ENCODE data around the gene C11orf24.

DNA sequence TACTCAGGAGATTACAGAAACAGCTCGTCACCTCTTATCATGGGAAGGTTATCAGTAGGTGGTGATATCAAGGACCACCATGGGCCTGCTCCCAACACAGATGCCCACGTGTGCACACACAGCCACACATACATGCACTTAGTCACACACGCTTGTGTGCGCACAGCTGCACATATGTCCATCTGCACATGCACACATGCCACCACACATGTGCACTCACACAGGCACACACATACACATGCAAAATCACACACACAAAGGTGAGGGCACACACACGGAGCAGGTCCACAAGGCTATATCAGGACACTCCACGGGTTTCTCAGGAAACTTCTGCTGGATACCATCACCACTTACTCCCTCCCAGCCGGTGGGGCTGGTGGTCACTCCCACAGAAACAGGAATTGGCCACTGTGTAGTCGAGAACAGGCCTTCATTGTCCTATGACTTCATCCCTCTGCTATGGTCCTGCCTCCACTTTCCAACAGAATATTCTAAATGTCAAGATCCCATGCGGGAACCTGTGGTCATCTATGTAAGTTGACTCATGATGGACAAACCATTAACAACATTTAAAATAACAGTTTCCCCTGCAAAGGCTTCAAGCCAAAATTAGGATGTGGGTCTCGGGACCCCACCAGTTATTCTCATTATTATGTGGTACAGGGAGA, 2.2 kb downstream of the C11orf24 start:
- TF ChIP-seq, protein P1, sequence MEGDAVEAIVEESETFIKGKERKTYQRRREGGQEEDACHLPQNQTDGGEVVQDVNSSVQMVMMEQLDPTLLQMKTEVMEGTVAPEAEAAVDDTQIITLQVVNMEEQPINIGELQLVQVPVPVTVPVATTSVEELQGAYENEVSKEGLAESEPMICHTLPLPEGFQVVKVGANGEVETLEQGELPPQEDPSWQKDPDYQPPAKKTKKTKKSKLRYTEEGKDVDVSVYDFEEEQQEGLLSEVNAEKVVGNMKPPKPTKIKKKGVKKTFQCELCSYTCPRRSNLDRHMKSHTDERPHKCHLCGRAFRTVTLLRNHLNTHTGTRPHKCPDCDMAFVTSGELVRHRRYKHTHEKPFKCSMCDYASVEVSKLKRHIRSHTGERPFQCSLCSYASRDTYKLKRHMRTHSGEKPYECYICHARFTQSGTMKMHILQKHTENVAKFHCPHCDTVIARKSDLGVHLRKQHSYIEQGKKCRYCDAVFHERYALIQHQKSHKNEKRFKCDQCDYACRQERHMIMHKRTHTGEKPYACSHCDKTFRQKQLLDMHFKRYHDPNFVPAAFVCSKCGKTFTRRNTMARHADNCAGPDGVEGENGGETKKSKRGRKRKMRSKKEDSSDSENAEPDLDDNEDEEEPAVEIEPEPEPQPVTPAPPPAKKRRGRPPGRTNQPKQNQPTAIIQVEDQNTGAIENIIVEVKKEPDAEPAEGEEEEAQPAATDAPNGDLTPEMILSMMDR (IDR thresholded peaks at IDR 0.05), result no peak
- TF ChIP-seq KAT7 (CRISPR knock-in tag; IDR thresholded peaks at IDR 0.05; ENCODE audit: borderline replicate concordance) (no peak), TCF7 (CRISPR knock-in tag; IDR thresholded peaks at IDR 0.05; ENCODE audit: low read depth) (no peak), CBFB (CRISPR knock-in tag; IDR thresholded peaks at IDR 0.05; ENCODE audit: low read depth) (no peak), FOXK1 (CRISPR knock-in tag; IDR thresholded peaks at IDR 0.05) (no peak)
- TF ChIP-seq, protein P2, sequence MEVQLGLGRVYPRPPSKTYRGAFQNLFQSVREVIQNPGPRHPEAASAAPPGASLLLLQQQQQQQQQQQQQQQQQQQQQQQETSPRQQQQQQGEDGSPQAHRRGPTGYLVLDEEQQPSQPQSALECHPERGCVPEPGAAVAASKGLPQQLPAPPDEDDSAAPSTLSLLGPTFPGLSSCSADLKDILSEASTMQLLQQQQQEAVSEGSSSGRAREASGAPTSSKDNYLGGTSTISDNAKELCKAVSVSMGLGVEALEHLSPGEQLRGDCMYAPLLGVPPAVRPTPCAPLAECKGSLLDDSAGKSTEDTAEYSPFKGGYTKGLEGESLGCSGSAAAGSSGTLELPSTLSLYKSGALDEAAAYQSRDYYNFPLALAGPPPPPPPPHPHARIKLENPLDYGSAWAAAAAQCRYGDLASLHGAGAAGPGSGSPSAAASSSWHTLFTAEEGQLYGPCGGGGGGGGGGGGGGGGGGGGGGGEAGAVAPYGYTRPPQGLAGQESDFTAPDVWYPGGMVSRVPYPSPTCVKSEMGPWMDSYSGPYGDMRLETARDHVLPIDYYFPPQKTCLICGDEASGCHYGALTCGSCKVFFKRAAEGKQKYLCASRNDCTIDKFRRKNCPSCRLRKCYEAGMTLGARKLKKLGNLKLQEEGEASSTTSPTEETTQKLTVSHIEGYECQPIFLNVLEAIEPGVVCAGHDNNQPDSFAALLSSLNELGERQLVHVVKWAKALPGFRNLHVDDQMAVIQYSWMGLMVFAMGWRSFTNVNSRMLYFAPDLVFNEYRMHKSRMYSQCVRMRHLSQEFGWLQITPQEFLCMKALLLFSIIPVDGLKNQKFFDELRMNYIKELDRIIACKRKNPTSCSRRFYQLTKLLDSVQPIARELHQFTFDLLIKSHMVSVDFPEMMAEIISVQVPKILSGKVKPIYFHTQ (CRISPR knock-in tag; IDR thresholded peaks at IDR 0.05), result no peak
- TF ChIP-seq, protein P3, sequence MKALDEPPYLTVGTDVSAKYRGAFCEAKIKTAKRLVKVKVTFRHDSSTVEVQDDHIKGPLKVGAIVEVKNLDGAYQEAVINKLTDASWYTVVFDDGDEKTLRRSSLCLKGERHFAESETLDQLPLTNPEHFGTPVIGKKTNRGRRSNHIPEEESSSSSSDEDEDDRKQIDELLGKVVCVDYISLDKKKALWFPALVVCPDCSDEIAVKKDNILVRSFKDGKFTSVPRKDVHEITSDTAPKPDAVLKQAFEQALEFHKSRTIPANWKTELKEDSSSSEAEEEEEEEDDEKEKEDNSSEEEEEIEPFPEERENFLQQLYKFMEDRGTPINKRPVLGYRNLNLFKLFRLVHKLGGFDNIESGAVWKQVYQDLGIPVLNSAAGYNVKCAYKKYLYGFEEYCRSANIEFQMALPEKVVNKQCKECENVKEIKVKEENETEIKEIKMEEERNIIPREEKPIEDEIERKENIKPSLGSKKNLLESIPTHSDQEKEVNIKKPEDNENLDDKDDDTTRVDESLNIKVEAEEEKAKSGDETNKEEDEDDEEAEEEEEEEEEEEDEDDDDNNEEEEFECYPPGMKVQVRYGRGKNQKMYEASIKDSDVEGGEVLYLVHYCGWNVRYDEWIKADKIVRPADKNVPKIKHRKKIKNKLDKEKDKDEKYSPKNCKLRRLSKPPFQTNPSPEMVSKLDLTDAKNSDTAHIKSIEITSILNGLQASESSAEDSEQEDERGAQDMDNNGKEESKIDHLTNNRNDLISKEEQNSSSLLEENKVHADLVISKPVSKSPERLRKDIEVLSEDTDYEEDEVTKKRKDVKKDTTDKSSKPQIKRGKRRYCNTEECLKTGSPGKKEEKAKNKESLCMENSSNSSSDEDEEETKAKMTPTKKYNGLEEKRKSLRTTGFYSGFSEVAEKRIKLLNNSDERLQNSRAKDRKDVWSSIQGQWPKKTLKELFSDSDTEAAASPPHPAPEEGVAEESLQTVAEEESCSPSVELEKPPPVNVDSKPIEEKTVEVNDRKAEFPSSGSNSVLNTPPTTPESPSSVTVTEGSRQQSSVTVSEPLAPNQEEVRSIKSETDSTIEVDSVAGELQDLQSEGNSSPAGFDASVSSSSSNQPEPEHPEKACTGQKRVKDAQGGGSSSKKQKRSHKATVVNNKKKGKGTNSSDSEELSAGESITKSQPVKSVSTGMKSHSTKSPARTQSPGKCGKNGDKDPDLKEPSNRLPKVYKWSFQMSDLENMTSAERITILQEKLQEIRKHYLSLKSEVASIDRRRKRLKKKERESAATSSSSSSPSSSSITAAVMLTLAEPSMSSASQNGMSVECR (CRISPR knock-in tag; IDR thresholded peaks at IDR 0.05; ENCODE audit: borderline replicate concordance), result no peak
- TF ChIP-seq, protein P4, sequence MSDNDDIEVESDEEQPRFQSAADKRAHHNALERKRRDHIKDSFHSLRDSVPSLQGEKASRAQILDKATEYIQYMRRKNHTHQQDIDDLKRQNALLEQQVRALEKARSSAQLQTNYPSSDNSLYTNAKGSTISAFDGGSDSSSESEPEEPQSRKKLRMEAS (CRISPR knock-in tag; IDR thresholded peaks at IDR 0.05), result no peak
- TF ChIP-seq, protein P5, sequence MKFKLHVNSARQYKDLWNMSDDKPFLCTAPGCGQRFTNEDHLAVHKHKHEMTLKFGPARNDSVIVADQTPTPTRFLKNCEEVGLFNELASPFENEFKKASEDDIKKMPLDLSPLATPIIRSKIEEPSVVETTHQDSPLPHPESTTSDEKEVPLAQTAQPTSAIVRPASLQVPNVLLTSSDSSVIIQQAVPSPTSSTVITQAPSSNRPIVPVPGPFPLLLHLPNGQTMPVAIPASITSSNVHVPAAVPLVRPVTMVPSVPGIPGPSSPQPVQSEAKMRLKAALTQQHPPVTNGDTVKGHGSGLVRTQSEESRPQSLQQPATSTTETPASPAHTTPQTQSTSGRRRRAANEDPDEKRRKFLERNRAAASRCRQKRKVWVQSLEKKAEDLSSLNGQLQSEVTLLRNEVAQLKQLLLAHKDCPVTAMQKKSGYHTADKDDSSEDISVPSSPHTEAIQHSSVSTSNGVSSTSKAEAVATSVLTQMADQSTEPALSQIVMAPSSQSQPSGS (CRISPR knock-in tag; IDR thresholded peaks at IDR 0.05; ENCODE audit: borderline replicate concordance, low read depth), result no peak
- TF ChIP-seq, protein P6, sequence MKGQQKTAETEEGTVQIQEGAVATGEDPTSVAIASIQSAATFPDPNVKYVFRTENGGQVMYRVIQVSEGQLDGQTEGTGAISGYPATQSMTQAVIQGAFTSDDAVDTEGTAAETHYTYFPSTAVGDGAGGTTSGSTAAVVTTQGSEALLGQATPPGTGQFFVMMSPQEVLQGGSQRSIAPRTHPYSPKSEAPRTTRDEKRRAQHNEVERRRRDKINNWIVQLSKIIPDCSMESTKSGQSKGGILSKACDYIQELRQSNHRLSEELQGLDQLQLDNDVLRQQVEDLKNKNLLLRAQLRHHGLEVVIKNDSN (CRISPR knock-in tag; IDR thresholded peaks at IDR 0.05), result no peak

Data from WTC11 (cell line).